ENCODE measurements around the gene LRRC32.

Gene LRRC32, protein sequence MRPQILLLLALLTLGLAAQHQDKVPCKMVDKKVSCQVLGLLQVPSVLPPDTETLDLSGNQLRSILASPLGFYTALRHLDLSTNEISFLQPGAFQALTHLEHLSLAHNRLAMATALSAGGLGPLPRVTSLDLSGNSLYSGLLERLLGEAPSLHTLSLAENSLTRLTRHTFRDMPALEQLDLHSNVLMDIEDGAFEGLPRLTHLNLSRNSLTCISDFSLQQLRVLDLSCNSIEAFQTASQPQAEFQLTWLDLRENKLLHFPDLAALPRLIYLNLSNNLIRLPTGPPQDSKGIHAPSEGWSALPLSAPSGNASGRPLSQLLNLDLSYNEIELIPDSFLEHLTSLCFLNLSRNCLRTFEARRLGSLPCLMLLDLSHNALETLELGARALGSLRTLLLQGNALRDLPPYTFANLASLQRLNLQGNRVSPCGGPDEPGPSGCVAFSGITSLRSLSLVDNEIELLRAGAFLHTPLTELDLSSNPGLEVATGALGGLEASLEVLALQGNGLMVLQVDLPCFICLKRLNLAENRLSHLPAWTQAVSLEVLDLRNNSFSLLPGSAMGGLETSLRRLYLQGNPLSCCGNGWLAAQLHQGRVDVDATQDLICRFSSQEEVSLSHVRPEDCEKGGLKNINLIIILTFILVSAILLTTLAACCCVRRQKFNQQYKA

DNA sequence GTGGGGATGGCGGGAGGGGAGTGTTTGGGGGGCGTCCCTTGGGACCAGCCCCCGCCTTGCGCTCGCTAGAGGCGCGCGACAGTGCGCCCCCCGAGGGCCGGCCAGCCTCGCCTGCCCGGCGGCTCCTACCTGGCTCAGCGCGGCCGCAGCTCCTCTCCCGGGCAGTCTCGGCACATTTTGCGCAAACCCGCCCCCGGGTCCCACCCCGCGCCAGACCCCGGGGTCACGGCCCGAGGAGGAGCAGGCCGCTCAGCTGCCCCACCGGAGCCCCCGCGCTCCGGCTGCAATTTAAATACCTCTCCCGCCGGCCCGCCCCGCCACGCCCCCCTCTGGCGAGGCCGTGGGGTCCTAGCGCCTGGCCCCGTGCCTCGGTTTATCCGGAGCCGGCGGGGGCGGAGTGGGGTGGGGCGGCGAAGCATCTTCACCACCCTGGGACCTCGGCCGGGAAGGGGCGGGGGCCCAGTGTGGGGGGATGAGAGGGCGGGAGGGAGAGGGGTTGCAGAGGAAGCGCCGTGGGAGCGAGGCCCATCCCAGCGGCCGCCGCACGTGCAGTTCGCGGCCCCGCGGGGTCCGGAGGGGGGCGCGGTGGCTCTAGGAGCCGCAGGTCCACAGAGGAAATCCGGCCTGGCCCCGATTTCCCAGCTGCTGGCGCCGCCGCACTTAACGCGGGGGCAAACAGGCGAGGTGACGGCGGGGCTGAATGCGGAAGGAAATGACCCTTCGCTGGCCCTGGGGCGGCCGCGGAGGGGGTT is at the start of gene LRRC32:
Gene LRRC32 (minus strand): TSS at position 263 of the 752 bp plus-strand sequence. CDS start 4,793 bp downstream, outside the sequence.
- DNase-seq: no peak

DNA sequence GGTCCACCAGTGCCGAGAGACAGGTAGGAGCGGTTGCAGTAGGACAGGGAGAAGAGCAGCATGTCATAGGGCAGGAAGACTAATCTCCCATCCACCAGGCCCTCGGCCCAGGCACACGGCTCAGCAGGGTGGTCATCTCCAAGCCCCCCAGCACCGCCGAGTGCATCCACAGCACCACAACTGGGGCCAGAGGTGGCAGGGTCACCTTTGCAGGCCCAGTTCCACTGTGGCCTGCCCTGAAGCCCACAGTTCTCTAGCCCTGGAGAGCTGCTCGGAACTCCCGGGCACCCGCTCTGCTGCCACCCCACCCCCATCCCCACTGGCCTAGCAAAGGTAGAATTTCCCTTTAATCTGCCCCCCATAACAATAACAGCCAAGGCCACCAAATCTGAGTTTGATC is 49.1 kb upstream of the LRRC32 start:
- no peak for DNase-seq

DNA sequence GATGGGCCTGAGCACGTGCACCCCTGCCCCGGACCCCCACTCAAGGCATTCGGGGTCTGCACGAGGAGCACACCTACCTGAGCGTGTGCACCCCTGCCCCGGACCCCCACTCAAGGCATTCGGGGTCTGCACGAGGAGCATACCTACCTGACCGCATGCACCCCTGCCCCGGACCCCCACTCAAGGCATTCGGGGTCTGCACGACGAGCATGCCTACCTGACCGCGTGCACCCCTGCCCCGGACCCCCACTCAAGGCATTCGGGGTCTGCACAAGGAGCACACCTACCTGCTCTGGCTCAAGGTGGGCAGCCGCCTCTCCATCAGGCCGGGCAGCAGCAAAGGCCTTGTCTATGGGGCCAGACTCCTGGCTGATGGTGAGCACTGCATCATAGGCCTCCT is 48.7 kb upstream of the LRRC32 start:
- no peak for DNase-seq

DNA sequence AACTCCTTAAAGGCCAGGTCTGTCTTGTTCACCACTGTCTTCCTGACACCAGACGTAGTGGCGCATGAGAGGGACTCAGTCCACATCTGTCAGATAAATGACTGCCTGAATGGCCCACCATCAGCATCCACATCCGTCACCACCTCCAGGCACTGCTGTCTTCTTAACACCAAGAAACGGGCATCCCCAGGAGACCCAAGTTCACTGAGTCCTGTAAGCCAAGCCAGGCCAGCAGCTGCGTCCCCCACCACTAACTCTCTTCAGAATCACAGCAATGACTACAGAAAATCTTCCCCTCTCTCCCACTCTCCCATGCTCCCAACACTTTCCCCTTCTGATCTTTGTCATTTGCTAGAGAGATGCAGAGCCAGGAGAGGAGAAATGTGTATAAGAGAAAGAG is 47.3 kb upstream of the LRRC32 start:
- no peak for DNase-seq

DNA sequence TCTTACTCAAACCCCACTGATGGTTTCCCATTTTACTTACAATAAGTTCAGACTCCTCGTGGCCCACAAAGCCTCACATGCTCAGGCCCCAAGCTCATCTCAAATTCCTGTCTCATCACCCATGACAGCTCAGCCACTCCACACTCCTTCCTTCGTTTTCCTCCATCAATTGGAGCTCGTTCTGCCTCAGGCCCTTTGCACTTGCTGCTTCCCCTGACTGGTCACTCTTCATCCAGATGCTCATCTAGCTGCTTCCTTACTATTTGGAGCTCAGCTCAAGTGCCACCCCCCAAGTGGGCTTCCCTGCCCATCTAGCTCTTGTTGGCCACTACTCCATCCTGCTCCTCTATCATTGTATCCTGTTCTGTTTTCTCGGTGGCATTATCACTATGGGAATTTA is 46.8 kb upstream of the LRRC32 start:
- DNase-seq: no peak

DNA sequence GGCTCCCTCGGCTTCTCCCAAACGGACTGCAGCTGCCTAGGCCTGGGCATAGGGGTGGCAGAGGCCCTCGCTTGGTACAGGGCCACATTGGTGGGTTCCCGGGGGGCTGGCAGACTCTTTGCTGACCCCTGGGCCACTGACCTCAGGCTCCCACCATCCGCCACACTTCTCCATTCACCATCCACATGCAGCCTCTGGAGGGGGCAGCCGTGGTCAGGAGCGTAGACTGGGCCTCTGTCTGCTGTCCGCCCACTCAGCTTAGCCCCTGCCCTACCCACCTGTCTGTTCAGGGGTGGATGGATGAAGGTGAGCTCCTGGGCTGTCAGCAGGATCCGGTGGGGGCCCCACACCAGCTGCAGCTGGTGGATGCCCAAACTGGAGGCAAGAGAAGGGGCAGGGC is 45.7 kb upstream of the LRRC32 start:
- no peak for DNase-seq

DNA sequence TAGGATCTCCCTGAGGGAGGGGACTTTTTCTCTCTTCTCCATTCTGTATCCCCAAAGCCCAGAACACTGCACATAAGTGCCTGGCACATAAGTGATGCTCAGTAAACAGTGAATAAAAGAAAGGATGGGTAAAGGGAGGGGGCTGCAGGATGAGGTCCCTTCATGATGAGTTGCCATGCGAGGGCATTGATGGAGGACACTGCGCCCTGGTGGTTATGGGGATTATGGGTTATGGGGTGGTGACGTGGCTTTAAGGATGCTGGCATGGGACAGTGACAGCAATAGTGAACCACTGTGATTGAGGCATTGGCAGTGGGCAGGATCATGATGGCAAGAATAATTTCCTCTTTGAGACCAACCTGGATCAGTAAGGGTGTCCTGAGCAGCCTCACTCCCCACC is 43.9 kb upstream of the LRRC32 start:
- no peak for DNase-seq

DNA sequence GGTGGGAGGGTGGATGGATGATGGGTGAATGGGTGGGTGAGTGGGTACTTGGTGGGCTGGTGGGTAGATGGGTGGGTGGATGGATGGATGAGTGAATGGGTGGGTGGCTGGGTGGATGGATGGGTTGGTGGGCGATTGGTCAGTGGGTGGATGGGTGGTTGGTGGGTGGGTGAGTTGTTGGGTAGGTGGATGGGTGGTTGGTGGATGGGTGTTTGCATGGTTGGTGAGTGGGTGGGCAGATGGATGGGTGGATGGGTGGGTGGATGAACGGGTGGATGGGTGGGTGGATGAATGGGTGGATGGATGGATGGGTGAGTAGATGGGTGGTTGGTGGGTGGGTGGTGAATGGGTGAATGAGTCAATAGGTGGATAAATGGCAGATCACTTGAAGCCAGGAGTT is 43.0 kb upstream of the LRRC32 start:
- no peak for DNase-seq

DNA sequence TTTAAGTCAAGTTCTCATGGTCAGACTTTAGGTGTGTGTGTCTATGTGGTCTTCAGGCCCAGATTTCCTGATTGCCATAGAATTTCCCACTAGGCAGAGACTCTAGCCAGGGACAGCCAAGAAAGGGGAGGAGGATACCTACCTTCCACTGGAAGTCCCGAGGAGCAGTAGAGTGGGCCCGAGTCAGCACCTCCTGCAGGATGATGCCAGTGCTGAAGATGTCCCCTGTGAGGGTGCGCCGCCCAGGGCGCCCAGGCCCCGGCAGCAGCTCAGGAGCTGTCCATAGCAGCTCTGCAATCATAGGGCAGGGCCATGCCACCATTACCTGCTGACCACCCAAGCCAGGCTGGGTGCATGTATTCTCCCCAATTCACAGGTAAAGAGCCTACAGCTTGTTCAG is 41.6 kb upstream of the LRRC32 start:
- DNase-seq: no peak

DNA sequence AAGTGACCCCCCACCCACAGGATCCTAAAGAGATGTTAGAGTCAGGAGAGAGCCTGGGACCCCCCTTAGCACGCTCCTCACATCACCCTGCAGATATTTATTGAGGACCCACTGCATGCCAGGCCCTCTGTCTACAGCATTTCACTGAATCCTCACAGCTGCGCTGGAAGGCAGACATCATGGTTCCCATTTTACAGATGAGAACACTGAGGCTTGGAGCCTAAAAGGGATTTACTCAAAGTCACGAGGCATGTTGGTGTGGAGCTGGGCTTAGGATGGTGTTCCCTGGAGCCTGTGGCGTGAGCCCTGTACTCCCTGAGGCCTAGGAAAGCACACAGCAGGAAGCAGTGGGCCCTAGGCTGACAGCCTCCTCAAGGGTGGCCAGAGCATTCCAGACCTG is 39.2 kb upstream of the LRRC32 start:
- no peak for DNase-seq

DNA sequence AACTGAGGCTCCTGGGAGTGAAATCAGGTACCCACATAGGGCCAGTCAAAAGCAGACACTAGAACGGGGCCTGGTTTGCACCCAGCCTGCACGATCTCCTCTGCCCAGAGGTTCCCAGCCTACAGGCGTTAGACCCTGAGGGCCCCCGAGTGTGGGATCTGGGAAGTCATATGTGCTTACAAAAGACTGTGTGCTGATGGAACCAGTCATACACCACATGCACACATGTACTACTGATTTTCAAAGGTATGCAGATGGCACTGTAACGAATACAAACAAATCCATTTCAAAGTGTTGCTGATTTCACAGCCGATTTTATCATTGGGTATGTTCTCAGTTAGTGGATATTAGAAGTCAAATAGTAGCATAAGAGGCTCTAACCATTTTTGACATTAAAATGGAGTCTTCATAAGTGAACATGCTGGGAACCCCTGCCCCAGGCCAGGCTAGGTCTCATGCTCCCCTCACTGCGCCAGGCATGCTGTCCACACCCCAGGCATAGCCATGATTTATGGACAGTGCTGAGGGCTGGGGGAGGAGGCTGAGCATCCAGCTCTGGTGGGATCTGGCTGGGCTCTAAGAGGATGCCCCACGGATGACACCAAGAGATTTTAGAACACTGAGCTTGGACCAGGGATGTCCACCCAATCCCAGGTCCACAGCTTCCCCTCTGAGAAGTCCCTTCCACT is 38.6 kb upstream of the LRRC32 start:
- DNase-seq: no peak

DNA sequence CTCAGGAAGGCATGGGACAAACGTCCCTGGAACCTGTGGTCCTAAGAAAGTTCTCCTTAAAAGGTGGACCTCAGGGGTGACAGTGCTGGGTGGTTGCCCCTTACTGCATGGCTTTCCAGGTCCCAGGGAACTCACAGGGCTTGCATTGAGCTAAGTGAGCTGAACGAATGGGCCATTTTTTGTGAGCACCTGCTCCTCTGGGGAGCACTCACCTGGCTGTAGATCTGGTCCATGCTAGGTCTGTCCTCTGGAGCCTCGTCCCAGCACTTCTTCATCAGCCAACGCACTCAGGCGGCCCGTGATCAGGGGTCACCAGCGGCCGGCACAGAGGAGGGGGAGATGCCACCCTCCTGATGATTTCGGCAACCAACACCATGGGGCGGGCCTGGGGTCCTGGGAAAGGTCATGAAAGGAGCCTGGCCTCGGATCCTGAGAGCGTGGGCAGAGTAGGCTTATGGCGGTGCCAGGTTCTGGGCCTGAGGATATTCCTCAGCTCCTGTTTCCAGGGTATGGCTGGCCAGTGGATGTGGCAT is 36.8 kb upstream of the LRRC32 start:
- DNase-seq: no peak

DNA sequence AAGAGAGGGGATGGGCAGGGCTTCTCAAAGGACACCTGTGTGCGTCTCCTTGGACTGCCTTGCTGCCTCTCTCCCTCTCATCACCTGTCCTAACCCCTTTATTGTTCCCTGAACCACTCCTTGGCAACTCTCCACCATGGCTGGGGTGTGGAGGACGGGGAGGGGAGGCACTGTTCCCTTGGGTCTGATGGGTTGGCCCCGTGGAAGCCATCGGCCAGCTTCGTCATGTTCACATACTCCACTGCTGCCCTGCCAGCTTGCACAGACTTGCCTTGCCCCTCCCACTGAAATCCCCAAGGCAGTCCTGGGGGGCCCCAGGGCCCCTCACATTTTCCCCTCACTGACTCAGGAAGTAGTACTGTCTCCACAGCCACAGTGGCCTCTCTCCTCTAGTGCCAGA is 36.1 kb upstream of the LRRC32 start:
- no peak for DNase-seq

DNA sequence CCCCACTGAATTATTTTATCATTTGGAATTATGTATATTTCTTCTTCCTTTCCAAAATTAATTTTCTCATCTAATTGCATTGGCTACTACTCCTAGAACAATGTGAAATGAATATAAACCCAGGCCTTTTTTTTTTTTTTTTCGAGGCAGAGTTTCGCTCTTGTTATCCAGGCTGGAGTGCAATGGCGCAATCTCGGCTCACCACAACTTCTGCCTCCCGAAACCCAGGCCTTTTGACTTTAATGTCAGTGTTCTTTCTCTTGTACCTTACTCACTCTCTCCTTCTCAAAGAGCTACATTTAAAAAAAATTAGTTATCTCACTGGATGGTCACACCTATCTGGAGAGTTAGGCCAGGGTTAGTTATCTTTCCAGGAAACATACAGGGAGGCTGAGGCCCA is 35.3 kb upstream of the LRRC32 start:
- no peak for DNase-seq

DNA sequence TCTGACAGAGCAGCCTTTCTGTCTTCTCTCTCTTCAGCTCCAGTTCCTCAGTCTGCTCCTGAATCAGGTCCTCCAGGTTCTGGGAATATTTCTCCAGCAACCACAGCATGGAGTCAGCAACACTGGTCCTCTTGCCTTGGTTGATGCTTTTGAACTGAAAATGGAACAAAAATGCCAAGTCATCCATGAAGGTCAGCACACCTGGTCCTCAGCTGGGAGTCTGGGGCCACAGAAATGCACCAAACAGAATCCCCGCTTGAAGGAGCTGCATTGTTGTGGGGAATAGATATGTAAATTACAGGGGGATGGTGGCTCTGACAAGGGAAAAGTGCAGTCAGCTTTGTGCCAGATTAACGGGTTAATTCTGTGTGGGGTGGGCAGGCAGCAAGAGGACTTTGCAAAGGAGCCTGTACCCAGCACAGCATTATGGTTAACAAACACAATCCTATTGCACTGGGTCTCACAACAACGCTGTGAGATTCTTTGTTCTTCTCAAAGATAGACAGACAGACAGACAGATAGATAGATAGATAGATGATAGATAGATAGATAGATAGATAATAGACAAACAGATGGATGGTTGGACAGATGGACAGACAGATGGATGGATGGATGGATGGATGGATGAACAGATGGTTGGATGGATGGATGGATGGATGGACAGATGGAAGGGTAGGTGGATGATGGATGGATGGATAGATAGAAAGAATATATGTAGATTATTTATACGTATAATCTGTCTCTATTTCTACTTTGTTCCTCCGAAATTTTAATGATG is 33.8 kb upstream of the LRRC32 start:
- DNase-seq: no peak

DNA sequence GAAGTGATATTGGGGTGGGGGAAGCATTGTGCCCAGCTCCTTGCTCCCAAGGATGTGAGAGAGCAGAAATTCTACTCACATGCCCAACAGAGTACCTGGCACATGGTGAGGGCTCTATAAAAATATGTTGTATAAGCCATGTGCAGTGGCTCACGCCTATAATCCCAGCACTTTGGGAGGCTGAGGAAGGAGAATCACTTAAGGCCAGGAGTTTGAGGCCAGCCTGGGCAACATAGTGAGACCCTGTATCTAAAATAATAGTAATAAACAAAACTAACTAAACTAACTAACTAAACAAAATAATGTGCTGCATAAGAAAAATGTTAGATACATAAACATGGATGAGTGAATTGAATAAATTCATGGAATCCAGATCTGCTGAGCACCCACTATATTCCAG is 33.2 kb upstream of the LRRC32 start:
- no peak for DNase-seq

DNA sequence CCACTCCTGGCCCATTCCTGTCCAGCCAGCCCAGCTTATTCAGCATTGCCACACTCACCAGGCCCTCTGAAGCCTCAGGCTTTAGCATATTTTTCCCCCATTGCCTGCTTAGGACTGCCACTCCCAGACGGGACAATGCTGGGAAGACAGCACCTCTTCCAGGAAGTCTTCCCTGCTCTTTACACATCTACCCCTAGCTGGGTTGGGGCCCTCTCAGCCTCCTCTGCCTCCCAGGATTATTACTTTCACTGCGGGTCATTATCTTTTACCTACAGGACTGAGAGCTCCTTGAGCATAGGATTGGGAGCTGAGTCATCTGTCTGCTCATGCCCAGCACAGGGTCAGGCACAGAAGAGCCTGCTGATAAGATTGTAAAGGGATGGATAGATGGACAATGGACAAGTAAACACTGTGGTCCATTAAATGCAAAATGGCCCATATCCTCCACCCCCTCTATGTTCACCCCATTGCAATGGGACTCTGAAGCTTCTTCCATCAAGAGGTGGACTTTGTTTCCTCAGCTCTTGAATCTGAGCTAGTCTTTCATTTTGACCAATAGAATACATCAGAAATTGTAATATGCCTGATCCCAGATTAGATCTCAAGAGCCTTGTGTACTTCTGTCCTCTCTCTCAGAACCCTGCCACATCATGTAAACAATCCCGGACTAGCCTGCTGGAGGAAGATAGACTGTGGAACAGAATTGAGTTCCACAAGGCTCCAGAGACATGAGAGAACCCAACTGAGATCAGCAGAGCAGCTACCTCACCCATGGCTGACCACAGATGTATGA is 32.0 kb upstream of the LRRC32 start:
- DNase-seq: no peak

DNA sequence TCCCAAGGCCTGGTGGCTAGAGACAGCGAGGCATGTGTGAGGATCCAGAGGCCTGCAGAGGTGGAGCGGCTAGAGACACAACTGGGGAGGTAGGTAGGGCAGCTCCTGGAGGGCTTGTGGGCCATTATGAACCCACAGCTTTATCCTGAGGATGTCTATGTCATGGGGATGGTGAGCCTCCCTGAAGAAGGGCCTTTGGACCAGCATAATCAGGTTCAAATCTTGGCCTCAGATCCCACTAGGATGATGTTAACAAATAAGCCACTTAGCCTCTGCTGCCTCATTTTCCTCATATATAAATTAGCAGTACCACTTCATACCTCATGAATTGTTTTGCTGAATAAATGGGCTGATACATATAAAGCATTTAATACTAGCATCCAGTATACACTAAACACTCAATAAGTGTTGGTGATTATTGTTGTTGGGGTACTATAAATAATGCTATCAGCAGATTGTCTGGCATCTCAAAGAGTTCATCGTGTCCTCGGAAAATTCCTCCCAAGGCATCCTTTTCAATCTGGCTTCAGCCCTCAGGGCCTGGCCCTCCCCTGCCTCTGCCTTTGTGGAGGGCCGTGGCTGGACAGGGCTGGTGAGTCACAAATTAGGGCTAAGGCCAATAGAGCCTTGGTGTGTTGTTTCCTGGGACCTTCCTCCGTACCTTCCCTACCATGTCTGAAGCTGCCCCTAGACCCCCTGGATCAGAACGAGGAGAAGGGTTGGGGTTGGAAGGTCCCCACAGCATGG is 30.9 kb upstream of the LRRC32 start:
- DNase-seq: peak; percentile 86

DNA sequence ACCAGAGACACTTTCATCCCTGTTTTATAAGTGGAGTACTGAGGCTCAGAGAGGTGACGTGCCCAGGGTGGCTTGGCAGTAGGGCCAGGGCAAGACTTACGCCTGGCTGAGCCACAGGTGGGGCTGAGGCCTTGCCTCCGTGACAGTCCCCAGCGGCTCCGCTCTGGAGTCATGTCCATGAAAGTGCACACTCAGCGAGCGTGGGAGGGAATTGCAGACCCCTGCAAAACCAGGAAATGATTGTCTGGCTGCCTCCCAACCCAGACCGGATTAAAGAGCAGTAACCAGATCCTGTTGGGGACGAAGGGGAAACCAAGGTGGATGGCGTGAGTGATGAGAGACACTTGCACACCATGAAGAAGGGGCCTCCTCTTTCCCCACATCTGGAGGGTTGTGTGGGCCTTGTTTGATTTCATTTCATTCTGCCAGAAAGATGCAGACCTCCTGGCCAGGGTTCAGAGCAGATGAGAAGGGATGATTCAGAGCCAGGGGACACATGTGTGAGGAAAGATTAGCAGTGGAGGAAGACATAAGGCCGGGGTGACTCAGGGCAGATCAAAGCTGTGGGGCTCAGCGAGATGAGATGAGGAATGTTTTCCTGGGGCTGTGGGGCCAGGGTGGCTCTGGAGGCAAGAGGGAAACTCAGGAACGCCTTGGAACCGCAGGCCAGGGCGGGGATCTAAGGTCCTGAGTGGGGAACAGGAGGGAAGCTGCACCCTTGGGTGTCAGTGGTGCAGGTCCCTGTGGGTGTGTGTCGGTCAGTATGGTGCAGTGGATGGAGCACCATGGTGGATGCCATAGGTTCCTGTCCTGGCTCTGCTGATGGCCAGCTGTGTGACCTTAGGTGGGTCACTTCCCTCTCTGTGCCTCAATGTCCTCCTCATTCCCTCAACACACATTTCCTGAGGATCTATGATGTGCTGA is 29.9 kb upstream of the LRRC32 start:
- peak; percentile 97 for DNase-seq

Data from EL (cell line).